Mesenteric fat pad (tissue), 1 donor: Measurements from ENCODE around the gene FAM163B. TPM values are rescaled to one million over a fixed set of nuclear protein-coding genes. Genes with fewer than 3 reads are reported as not detected.

Source experiments
- DNase-seq: peaks from one replicate; pipeline ENCODE4 v3.0.0-alpha.2; 2020; ENCODE audit warnings: low spot score
- total RNA-seq: library from RNA; stranded (reverse); fragmentation: NEBNext Ultra II Directional; extraction: Animal tissue kit (Norgen Biotek cat#: 25700); gene quantifications from one replicate; pipeline ENCODE4 v1.2.1, GENCODE V29; 2021
- donor health status: DM: yes; HTN: yes; CAD: no.

Gene FAM163B
- total RNA-seq, 1 donor from 2014 or later: not detected

GRCh38 chr9:133599470-133600173 lies 9.6 kb downstream of the FAM163B start:
- DNase-seq: no peak

- no peak for DNase-seq
Measured at GRCh38 chr9:133598978-133599377, 10.2 kb downstream of the FAM163B start.

GRCh38 chr9:133597316-133597957 lies 11.8 kb downstream of the FAM163B start:
- no peak for DNase-seq

GRCh38 chr9:133595910-133596309 lies 13.3 kb downstream of the FAM163B start:
- no peak for DNase-seq

- no peak for DNase-seq
Measured at GRCh38 chr9:133594310-133594709, 14.9 kb downstream of the FAM163B start.

GRCh38 chr9:133593587-133594253 lies 15.5 kb downstream of the FAM163B start:
- no peak for DNase-seq

- no peak for DNase-seq
Measured at GRCh38 chr9:133592731-133593409, 16.3 kb downstream of the FAM163B start.

- no peak for DNase-seq
Measured at GRCh38 chr9:133591985-133592384, 17.2 kb downstream of the FAM163B start.

- DNase-seq: no peak
Measured at GRCh38 chr9:133591116-133591910, 17.9 kb downstream of the FAM163B start.

GRCh38 chr9:133590231-133590855 lies 18.8 kb downstream of the FAM163B start:
- DNase-seq: no peak

- DNase-seq: no peak
Measured at GRCh38 chr9:133589454-133590227, 19.5 kb downstream of the FAM163B start.

- no peak for DNase-seq
Measured at GRCh38 chr9:133587466-133587865, 21.7 kb downstream of the FAM163B start.

- no peak for DNase-seq
Measured at GRCh38 chr9:133587051-133587450, 22.1 kb downstream of the FAM163B start.

- no peak for DNase-seq
Measured at GRCh38 chr9:133585481-133586351, 23.5 kb downstream of the FAM163B start.

GRCh38 chr9:133584559-133585476 lies 24.4 kb downstream of the FAM163B start:
- no peak for DNase-seq

GRCh38 chr9:133584167-133584558 lies 25.0 kb downstream of the FAM163B start:
- DNase-seq: no peak

GRCh38 chr9:133583586-133583985 lies 25.6 kb downstream of the FAM163B start:
- no peak for DNase-seq

- no peak for DNase-seq
Measured at GRCh38 chr9:133583111-133583510, 26.1 kb downstream of the FAM163B start.
